ENCODE results near the gene EME2.
"Not testable (repeated sequence)": the region's sequence is repeated elsewhere in the genome, so short reads cannot be mapped to it uniquely, and the experiment has no call there.

The EME2 gene

GRCh38 chr16:1791256-1791942, 18.8 kb downstream of the EME2 start:
- no peak for DNase-seq (ENCODE audit: low spot score)

- no peak for DNase-seq (ENCODE audit: low spot score)
Observed at GRCh38 chr16:1791943-1792812, 19.6 kb downstream of the EME2 start.

DNA sequence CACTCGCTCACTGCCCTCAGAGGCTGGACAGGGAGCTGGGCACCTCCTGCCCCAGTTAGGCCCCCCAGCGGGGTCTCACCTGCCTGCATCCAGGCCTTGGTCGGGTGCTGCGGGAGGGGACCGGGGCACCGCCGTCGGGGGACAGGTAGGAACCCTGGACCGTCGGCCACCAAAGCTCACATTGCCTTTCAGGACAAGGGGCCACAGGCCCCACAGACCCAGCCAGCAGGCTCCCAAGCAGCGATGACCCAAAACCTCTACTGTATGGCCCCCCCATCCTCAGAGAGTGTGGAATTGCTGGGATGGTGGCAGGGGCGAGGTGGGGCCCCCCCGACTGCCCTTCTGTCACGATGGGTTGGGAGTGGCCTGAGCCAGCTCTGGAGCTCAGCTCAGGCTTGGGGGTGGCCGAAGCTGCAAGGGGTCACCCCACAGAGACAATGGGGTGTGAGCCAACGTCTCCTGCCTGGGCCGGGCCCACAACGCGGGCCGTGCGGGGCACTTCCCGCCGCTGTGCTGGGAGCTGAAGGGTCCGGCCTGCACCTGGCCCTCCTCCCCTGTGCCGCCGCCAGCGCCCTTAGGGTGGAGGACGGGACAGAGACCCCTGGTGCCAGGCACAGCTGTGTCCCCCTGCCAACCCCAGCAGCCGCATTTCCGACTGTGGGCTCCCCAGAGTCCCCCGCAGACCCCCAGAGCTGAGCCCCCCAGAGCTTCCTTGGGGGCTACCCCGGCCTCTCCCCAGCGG, 20.4 kb downstream of the EME2 start:
- no peak for DNase-seq (ENCODE audit: low spot score)

DNA sequence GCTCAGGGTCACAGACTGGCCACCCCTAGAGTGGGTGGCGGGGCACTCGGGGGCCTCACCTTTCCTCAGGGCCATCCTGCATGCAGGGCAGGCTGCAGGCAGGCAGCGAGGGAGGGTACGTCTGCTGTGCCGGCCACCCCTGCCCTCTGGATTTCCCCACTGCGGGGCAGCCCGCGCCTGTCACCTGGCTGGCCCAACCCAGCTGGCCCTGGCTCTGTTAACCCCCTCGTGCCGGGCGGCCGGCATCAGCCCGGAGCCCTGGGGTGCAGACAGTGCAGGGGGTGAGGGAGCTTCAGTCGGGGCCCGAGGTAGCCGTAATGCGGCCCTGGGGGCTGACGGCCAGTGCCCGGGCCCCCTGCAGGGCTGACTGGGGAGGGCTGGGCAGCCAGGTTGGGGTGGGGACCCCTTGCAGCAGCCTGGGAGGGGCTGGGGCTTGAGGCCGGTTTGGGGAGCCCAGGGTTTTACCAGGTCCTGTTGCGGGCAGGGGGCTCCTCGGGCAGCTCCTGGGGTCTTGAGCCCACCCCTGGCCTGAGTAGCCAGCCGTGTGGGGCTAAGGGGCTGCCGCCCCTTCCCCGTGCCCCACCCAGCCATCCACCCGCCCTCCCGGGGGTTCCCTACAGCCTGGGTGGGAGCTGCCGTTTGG, 21.1 kb downstream of the EME2 start, which contains the start of gene IGFALS:
TSS of gene IGFALS (minus strand) at position 128 of the 643 bp plus-strand sequence. CDS start at position 75, 53 bp downstream.
- DNase-seq (ENCODE audit: low spot score), result no peak

- DNase-seq (ENCODE audit: low spot score), result no peak
Observed at GRCh38 chr16:1794221-1794871, 21.7 kb downstream of the EME2 start.

DNA sequence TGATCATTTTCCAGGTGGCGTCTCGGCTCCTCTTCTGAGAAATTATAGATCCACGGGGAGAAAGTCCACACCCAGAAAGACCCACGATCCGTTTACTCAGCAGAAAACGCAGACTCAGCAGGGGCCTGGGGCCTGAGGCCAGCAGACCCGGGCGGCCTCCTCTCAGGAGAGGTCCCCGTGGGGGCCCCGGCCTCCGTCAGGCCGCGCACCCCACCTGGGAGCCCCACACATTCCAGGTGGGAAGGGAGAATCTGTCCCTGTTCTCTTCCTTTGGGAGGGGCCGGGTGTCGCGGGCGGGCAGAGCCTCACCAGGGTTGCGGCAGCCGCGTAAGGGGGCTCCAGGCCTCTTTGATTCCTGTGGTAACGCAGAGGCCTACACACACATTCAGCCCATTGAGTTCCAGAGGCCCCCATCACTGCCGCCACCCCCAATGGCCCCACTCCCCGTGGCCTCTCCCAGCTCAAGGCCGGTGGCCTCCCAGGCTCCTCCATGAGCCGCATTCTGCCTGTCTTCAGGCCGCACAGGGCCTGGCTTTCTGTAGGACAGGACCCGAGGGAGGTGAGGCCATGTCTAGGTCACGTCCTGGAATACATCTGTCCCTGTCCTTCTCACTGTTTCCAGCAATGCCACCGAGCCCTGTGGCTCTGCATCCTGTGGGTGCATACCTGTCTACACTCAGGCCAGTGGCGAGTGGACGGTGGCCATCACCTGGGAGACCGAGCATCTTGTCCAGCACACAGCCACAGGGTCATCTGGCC, 22.5 kb downstream of the EME2 start:
- no peak for DNase-seq (ENCODE audit: low spot score)

DNA sequence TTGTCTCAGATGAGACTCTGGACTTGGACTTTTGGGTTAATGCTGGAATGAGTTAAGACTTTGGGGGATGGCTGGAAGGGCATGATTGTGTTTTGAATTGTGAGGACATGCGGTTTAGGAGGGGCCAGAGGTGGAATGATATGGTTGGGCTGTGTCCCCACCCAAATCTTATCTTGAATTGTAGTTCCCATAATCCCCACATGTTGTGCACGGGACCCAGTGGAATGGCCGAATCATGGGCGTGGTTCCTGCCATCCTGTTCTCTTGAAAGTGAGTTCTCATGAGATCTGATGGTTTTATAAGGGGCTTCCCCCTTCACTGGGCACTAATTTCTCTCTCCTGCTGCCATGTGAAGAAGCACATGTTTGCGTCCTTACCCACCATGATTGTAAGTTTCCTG, 26.7 kb downstream of the EME2 start:
- not testable (repeated sequence) for DNase-seq (ENCODE audit: low spot score)

DNA sequence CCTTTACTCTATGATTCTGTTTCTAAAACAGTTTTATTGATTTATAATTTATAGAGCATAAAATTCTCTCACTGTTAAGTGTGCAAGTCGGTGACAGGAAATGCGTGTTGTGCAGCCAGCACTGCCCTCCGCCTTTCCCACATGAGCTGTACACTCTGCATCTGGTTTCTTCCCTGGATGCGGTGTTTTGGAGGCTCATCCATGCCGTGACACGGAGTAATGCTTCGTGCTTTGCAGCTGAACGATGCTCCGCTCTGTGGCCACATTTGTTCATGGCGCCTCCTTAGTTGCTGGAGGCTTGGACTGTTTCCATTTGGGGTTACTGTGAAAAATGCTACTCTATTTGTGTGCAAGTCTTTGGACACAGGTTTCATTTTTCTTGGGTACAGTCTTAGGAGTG, 28.1 kb downstream of the EME2 start:
- peak; percentile 86 for DNase-seq (ENCODE audit: low spot score)

GRCh38 chr16:1807626-1808025, 35.0 kb downstream of the EME2 start:
- DNase-seq (ENCODE audit: low spot score), result no peak

GRCh38 chr16:1808691-1809090, 36.1 kb downstream of the EME2 start:
- DNase-seq (ENCODE audit: low spot score), result no peak

DNA sequence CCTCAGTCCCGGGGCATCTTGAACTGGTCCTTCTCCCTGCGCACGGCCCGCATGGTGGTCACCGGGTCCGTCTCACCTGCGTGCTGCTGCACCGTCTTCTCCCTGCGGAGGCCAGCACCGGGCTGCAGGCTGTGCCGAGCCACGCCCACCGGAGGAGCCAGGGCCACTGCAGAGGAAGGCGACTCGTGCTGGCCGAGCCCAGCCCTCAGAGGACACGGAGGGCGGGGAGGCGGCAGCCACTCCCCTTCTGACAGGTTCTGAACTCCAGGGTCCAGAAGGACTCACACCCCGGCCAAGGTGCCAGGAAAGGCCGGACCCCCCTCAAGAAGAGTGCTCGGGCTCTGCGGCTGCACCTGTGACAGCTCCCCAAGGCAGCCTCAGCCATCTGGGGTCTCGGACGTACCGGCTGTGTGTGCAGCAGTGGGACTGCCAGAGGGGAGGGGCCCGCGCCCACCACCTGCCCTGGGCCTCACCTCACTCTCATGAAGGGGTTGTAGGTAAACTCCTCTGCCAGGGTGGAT, 36.7 kb downstream of the EME2 start:
- no peak for DNase-seq (ENCODE audit: low spot score)

- no peak for DNase-seq (ENCODE audit: low spot score)
Observed at GRCh38 chr16:1810106-1810505, 37.5 kb downstream of the EME2 start.

GRCh38 chr16:1810536-1810935, 37.9 kb downstream of the EME2 start:
- DNase-seq (ENCODE audit: low spot score), result no peak

DNA sequence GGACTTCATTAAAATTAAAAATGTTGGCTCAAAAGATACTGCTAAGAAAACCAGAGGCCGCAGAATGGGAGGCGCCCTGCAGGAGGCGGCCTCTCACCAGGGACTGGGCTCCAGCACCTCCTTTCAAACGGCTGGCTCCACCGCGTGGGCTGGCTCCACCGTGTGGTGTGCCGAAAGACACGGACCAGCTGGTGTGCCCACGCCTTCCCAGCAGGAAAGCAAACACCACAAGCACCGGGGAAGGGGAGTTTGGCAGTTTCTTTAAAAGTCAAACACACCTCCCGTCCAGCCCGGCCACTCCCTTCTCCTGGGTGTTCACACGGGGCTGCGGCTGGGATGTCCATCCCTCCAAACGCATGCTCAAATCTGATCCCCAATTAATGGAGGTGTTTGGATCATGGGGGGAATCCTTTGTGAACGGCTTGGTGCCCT, 40.1 kb downstream of the EME2 start:
- peak; percentile 86 for DNase-seq (ENCODE audit: low spot score)

DNA sequence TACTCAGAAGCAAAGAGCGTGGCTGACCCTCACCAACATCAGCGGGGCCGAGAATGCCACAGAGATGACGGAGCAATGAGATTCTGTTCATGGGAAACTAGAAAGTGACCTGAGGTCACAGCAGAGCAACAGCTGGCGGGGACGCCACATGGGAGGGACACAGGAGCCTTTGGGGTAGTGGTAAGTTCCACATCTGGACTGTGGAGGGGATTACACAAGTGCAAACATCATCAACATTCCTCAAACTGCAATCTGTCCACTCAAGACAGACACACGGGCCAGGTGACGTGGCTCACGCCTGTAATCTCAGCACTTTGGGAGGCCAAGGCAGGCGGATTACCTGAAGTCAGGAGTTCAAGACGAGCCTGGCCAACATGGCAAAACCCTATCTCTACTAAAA, 42.9 kb downstream of the EME2 start:
- DNase-seq (ENCODE audit: low spot score), result no peak

- no peak for DNase-seq (ENCODE audit: low spot score)
Observed at GRCh38 chr16:1816396-1817275, 44.0 kb downstream of the EME2 start.

DNA sequence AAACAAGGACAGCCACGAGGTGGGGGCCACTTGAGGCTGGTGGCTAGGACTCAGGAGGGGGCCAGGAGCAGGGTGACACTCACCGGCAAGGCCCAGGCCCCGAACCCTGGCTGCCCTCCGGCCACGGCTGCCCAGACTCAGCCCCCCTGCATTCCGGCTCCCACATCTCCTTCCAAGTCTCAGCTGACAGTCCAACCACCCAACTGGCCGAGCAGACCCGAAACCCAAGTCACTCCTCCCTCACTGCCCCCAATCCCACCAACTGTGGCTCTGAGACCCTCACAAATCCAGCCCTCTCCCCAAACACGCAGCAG, 44.6 kb downstream of the EME2 start:
- DNase-seq (ENCODE audit: low spot score), result no peak

GRCh38 chr16:1817716-1818115, 45.1 kb downstream of the EME2 start:
- DNase-seq (ENCODE audit: low spot score), result no peak

DNA sequence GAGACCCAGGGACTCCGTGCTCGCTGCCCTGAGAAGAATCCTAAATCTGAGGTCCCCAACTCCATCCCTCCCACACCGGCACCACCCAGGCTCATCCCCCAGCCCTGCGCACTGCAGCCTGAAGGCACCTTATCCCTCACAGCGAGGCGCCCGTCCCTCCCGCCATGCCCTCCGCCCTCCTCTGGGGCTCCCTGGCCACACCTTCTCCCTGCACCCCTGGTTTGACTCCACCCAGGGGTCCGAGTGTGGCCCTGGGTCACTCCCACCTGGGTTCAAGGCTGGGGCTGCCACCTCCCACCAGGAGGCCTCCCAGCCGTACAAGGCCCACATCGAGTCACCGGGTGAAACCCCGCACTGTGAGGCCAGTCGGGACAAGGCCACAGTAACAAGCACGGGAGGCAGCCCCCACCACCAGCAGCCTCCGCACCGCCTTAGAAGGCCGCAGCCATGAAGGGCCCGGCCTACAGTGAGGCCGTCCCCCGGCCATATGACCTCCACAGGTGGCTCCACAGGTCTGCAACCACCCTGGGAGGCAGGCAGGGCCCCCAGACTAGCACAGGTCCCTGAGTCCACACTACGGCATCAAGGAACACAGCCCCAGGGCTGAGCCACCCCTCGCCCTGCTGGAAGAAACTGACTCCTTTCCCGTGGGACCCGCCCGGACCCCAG, 45.7 kb downstream of the EME2 start:
- DNase-seq (ENCODE audit: low spot score), result no peak
